AML-193 (cell line): ENCODE measurements around the gene HOXA5.

Source experiments
- DNase-seq, 2 experiments: peaks; one replicate each; lab custom pipeline; 2025; lab: John Stamatoyannopoulos, UW

The HOXA5 gene

DNA sequence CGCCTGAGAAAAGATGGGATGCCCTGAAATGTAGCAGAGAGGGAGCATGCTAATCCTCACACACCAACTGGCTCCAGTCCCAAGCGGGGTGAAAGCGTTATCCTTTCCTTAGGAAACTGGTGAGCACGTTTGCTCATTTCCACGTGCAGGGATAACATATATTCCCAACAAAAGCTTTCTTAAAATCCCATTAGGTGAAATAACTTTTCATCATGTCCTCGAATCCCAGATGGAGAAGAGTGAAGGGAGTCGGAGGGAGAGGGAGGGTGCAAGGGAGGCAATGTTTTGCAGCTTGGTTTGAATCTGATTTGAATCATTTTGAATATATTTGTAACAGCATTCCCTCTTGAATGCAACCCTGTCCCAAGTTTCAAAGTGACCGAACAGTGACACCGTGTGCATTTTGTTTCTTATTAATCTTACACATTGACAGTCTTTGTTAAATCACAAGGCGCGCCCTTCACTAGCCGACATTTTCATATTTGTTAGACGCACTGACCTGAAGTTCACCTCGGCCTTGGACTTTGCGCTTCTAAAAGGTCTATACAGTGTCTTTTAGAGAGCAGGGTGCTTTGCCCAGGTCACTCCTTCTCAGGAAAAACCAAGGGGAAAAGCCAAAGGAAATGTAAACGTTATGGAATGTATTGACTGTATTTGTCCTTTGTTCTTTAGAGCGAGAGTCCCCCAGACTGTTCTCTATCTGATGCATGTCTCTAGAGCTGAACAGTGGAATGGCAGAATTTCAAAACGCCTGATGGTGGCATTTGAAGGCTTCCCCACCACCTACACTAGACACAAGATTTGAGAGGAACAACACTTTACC is 9.9 kb downstream of the HOXA5 start:
- DNase-seq = no peak

DNA sequence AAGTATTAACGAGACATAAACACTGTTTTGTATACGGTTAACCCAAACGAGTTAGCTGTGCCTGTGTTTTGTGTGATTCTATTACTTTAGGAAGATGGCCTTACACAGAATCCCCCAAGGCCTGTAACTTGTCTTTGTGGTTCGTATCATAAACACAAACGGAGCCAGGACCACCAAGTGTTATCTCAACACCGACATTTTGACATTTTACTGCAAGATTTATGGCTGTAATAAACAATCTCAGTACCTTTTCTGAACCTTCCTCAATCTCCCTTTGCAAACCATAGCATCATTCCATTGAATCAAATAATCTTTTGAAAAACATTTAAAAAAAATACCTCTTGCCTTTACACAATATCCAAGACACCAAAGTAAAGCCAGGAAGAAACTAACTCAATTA is 10.5 kb downstream of the HOXA5 start:
- no peak for DNase-seq

DNA sequence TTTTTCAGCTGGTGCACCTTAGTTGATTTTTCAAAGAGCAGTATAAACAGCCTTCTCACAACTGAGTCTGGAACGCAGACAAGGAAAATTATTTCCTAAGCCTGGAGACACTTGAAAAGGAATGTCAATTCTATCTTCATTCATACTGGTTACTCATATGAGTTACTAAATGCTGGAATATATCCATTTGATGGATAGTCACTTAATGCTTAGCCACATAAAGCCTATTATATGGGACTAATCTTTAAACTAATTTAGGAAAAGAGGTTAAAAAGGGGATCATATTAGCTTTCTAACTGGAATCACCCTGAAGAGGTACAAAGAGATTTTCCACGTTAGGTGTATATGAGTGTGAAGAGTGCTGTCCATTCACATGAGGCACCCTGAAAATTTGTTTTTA is 11.3 kb downstream of the HOXA5 start:
- DNase-seq = no peak

DNA sequence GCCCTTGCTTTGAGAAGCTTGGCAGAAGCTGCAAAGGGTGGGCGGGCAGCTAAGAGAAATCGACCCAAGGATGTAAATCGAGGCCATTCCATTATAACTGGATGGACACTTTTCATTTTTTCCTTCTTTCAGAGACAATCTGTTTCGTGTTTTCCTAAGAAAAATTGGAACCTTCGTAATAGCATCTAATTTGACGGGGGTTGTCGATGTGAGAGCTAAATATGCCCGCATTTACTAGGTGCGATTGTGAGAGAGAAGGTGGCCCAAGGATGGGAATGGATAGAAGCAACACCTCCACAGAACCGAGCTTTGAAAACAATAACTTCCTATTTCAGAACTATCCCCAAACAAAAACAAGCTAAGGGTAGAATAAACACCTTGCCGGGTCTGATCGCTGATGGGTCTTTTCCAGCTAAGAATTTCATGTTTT is 12.1 kb downstream of the HOXA5 start:
- no peak for DNase-seq

DNA sequence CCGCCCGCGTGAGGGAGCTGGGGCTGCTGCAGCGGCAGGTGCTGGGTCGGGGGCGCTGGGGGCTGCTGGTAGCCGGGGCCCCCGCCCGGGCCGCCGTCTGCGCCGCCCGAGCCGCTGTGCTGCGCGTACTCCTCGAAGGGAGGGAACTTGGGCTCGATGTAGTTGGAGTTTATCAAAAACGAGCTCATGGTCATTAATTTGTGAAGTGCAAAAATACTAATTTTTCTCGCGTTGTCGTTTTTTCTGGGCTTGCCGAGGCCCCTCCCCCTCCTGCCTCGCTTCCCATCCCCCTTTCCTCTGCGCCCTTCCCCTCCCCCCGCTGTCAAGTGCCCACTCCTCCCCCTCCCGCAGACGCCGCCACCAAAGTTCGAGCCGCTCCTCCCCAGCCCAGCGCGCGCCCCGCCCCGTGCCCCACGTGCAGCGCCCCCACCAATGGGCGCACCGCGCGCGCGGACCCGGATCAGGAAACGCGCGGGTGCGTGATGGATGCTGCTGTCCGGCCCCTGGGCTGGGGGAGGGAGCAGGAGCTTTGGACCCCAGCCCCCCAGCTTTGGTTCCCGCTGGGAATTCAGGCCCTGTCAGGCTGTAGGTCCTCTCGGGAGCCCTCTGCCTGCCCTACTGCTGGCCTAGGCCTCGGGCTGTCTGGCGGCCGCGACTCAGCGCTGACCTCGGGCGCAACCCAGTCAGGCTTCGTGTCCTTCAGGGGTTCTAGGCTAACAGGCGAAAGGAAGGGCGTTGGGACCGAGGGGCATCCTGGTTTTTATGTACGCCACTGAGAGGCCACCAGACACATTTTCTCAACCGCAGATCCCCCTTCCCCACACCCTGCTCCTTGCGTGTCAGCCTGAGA is 12.7 kb downstream of the HOXA5 start, which contains the start of gene HOXA4:
Gene HOXA4 (minus strand): TSS at position 218 of the 850 bp plus-strand sequence. CDS start 24 bp downstream, at position 194.
- no peak for DNase-seq

DNA sequence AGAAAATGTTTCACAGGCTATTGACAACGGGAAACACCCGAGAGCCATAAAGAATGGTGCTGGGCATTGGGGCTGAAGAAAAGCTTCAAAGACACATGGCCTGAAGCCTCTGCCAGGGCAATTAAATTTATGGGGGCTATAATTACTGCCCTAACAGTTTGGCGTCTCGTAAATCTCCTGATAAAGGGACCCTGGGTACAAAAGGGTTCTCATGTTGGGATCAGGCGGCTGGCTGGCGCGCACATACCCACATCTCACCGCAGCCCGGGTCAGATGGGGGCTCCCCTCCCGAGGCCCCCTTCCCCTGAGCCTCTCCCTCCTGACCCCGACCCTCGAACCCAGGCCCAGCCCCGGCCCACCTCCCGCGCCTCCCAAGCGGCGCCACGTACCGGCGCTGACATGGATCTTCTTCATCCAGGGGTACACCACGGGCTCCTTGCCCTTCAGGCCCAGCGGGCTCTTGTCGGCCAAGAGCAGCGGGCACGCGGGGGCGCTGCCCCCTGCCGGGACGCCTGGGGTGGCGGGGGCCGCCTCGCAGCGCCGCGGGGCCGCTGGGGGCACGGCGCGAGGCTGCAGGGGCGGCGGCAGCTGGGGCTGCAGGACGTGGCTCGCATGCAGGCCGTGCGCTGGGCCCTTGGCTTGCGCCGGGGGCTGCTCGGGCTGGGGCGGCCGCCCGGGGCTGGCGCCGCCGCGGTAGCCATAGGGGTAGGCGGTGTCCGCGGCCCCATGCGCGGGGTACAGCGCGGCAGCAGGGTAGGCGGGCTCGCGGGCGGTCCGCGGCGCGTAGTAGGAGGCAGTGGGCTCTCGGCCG is 13.5 kb downstream of the HOXA5 start:
- DNase-seq = no peak

DNA sequence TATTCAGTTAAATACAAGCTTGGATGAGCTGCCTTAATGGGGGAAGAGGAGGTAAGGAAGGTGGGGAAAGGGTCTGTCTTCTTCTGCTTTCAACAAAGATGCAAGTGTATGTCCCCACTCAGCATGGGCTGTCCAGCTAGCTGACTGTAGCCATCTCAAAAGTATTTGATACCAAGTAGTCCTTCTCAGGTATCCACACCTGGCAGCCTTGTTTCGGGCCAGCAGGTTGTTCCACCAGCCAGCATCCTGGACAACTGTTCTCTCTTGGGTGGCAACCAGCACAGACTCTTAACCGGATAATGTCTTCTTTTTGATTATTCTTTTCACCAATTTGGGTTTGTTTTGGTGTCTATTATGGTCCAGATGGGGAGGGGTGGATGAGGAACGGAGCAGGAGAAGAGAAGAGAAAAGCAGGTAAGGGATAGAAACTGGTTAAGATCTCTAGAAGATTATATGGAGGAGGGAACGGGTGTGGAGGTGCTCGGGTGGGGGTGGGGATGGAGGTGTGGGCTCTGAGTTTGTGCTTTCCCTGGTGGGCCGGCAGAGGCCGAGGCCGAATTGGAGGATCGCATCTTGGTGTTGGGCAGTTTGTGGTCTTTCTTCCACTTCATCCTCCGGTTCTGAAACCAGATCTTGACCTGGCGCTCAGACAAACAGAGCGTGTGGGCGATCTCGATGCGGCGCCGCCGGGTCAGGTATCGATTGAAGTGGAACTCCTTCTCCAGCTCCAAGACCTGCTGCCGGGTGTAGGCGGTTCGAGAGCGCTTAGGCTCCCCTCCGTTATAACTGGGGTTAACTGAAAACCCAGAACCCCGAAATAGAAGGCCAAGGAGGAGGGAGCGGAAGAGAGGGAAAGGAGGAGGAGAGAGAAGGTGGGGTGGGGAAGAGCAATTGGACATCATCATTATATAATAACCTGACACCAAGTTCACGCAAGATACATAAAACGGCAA is 14.4 kb downstream of the HOXA5 start:
- DNase-seq = no peak

DNA sequence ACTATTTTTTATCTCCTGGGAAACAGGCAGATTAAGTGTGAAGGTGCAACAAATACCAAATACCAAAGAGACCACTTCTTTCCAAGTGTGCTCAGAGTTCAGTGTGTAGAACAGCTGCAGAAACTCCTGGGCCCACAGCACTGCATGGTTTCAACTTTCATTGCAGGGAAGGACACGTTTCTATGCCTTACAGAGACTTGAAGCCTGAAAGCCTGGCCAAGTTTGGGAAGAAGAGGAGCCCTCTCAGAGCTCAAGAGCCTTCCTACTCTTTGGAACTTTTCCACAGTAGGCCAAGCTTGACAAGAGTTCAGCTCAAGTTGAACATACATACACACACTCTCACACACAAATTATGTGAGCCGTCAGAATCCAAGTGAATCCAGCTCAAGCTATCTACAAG is 15.4 kb downstream of the HOXA5 start:
- no peak for DNase-seq

DNA sequence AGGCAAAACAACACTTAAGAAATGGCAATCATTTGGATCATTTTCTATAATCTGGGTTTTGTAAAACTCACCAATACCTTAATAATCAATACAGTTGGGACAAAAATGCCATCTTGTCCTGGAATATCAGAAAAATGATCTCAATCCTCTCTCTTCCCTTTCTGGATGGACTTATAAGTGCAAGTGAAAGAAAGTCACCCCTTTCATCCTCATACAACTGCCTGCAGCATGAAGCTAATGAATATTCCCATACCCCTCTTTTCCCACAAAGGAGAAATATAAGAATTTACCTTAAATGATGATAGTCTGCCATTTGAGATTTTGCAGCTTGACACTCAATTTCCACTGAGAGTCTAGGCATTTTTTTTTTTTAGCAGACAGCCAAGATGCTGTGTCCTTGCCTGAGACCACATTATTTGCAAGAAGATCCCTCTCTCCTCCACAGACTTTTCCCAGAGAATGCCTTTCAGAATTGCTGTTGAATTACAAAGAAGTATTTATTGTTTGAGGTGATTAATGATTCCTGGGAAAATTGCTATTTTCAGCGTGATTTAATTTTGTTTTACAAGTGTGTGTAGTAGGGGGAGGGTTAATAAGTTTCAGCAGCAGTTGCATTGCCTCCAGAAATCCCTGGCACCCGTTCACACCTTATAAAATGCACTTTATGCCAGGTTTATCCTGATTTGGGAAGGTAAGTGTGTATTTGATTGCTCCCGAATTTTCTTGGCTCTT is 16.7 kb downstream of the HOXA5 start:
- DNase-seq = no peak

DNA sequence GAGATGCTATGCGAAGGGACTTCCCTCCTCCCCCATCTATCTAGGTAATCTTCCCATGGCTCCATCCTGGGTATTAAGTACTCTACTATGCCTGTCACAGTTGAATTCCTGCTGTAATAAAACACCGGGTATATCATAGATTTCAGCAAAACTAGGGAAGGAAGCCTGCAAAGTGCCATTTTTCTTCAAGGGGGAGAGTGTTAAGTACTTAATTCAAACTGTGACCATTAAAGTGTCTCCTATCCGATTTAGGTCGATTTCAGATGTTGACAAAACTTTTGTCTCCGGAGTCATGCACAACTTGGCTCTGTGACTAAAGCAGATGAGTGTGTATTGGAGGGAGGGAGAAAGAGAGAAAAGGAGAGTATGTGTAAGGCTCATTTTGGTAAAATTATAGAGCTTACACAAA is 17.5 kb downstream of the HOXA5 start:
- DNase-seq = no peak

DNA sequence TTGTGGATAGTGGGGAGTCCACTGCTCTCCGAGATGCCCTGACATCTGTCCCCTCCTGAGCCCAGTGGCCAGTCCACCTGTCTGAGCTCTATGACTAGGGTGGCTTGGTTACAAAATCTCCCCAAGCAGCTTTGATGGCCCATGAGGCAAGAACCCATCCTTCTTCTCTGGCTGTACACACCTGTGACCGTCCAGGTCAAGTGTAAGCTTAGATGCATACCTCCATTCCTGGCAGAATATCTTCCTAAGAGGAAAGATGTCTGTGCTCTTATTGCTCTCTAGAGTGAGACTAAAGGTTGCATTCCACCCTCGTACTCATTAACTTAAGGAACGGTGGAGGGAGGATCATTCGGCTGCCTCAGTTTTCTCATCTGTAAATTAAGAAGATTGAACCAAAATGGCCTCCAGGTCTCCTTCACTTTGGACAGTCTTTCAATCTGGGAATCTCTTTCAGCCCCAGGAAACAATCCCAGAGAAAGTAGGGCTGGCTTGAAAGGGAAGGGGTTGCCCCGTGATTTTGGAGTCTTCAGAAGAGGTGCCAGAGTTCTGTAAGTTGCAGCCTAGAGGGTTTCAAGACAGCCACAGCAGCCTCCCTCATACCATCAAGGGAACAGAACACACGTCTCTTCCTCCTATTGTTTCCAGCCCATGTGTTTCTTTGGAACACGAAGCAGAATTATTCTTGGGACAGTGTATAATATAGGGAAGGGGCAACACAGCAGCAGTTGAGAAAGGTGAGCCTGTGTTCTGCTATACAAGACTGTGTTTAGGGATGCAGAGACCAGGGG is 18.4 kb downstream of the HOXA5 start:
- no peak for DNase-seq

DNA sequence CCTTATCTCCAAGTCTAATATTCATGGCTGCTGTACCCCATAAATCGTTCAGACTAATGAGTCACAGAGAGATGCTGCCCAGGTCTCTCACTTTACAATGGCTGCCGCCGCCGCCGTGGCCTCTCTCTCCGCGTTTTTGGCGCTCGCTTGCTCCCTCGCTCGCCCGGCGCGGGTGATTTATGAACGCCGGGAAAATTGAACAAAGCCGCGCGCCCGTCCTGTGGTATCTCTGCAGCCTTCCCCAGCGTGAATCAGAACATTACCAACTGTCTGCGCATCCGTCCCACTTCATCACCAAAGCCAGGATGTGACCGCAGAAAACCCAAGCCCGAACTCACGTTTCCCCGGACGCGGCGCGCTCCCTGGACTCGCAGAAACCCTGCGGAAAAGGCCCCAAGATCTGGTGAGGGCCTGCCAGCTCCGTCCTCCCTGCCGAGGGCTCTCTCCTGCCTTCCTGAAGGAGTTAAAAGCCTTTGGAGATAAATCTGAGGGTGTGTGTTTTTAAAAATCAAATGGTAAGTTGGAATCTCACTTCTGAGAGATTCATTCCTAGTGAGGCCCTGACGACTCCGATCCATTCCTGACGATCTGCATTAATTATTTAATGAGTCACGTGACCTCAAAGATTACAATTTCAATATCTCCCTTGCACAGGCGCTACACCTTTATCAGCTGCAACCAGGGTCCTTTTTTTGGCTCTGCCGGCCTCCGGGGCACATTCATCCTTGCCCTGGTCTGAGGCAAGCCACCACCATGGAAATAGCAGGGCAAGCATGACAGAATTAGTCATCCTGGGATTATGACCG is 19.2 kb downstream of the HOXA5 start:
- no peak for DNase-seq

DNA sequence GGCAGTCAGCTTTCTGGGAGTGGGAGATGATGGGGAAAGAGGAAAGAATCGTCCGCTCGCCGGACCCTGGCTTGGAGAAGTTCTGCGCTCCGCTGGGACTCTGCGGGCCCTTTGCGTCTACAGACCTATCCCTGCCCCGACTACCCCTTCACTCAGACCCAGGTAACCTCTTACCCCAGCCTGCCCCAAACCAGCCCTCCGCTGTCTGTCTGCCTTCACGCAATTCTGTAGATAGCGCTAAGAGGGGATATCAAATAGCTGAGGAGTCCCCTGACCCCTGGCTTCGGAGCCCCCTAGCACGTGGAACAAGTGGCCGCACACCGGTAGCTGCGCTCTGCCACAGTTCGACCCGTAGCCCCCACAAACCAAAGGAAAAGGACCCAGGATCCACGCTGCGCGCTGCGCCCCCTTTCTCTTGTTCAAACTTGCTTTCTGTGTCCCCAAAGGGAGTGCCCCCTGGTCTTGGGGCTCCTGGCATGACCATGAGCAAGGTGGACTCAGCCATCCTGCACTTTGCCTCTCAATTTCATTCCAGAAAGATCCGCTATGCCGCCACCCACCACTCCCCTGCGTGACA is 19.9 kb downstream of the HOXA5 start:
- DNase-seq = no peak

DNA sequence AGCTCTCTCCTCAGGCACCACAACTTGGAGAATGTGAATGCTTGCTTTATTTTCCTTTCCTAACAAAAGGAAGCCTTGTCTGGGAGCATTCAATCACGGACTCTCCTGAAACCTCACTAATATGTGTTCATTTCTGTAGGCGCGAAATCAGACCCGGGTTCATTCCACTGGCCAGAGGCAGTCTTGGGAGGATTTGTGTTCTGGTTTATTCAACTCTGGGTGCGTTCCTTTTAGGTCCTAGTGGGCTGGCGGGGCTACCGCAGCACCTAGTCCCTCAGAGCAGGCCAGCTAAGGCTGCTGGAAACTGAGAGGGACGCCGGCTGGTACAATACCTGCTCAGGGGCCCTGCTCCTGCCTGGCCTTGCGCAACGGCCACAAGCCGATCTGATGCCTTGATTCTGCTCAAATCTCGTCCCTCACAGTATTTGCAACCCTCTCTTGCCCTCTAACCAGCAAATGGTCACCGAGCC is 20.4 kb downstream of the HOXA5 start:
- no peak for DNase-seq

DNA sequence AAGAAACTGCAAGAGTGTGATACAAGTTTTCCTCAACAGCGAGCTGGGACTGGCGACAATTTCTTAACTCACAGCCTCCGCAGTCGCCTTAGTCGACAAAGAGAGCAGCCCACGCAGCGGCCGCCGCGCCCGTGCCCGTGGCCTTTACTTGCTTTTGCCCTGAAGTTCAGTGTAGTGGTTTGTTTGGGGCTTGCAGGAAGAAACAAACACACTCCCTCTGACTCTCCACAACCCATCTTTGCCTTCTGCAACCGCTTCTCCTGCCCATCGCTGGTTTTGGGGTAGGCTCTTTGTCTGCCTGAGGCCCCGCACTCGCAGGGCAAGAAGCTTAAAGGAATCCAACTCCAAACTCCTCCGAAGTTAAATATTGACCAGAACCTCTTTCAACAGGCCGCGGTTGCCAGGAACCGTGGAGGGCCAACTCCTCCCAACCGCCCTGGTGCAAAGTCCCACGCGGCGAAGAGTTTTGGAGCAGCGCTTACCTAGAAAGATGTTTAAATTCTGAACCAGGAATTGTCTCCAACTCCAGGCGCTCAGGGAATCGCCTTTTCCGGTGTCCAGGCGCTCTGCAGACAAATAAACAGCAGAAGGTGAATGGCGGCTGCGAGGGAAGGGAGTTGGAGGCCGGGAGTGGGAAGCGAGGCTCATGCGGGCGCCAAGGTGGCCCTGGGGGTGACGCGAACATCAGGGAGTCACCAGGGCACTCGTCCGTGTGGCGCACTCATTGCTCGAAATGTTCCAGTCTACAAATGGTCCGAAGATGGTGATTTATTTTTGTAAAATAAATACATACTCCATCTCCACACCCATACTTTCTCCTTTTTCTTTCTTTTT is 21.2 kb downstream of the HOXA5 start:
- no peak for DNase-seq

DNA sequence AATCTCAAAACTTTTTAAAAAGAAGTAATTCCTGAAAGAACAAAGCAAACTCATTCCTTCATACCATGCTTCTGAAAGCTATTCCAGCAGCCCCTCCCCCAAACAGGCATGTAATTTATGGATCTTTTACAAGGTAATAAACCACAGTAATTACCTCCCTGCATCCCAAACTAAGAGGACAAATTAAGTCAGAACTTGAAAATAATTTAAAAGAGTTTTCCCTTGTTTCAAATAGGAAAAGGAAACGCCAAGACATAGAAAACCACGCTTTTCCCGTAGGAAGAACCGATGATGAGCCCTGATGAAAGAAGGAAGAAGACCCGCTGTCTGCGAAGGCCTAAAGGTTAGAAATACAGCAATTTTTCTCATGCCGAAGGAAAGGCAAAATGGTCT is 21.8 kb downstream of the HOXA5 start:
- DNase-seq = no peak

DNA sequence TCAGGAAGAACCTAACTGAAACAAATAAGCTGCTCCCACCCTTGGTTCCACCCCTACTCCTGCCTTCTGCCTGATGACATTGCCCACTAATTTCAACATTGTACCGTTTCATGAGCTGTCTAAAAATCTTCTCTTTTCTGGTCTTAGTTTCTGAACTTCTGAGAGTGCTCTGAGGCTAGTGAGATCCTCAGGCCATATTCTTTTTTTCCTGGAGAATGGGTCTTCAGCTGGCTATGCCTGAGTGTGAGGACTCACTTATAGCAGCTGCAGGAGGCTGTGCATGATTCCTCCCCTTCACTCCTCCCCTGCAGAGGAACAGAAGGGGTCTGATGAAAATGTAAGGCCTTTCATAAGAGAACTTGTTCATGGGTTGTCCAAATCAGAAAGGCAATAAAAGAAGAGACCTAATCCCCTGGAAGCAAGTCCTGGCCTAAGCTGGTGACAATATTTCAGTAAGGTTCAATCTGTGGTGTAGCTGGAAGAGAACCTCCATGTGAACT is 24.0 kb downstream of the HOXA5 start:
- DNase-seq = no peak
